Gastrocnemius medialis (tissue), 4 donors: Measurements from ENCODE around the gene DUSP1. TPM values are rescaled to one million over a fixed set of nuclear protein-coding genes. Genes with fewer than 3 reads are reported as not detected.

Experiments
- ATAC-seq, 2 donors: fragments of 150-250 bp; one replicate each; pipeline ENCODE4 v1.9.1; 2016
- DNase-seq, 2 donors: peaks; one replicate each; pipeline ENCODE4 v3.0.0-alpha.2; 2019
- H3K27ac ChIP-seq, 4 donors: fragments of 200-600 bp; sonication (generic); 1 replicate in 1 of 4; 2 replicates in 3 of 4; pipeline ENCODE4 v1.5.1; 2016 to 2018; ENCODE audit warnings: mild to moderate bottlenecking in 2 of 4, moderate library complexity in 1 of 4
- H3K27me3 ChIP-seq, 3 donors: fragments of 200-600 bp; sonication (generic) in 2 of 3; 1 replicate in 1 of 3; 2 replicates in 2 of 3; pipeline versions ENCODE4 v1.5.1 to v1.6.0; 2016 to 2019; ENCODE audit warnings: mild to moderate bottlenecking in 1 of 3, moderate library complexity in 1 of 3
- H3K36me3 ChIP-seq, 2 donors: fragments of 200-600 bp; sonication (generic) in 1 of 2; one replicate each; pipeline ENCODE4 v1.5.1; 2017 to 2018
- H3K4me1 ChIP-seq, 2 donors: fragments of 200-600 bp; sonication (generic) in 1 of 2; one replicate each; pipeline ENCODE4 v1.5.1; 2016 to 2017; ENCODE audit warnings: mild to moderate bottlenecking in 2 of 2
- H3K4me3 ChIP-seq, 4 donors: fragments of 200-600 bp; sonication (generic) in 3 of 4; 1 replicate in 1 of 4; 2 replicates in 3 of 4; pipeline ENCODE4 v1.5.1; 2016 to 2019; ENCODE audit warnings: mild to moderate bottlenecking in 2 of 4
- H3K9me3 ChIP-seq, 3 donors: fragments of 200-600 bp; sonication (generic) in 2 of 3; 1 replicate in 1 of 3; 2 replicates in 2 of 3; pipeline ENCODE4 v1.5.1; 2016 to 2019
- POLR2A ChIP-seq, 2 donors: fragments of 450-650 bp; IDR thresholded peaks; one replicate each; pipeline ENCODE4 v1.6.1; 2017; ENCODE audit warnings: antibody characterized with exemption in 2 of 2, mild to moderate bottlenecking in 2 of 2, moderate library complexity in 2 of 2
- in situ Hi-C, 4 donors: fragments of 200-750 bp; cut with MboI; loops; one replicate each; pipeline versions ENCODE4 v1.15.0 to v1.8.0; 2017; ENCODE audit warnings: low sequenced_read_pairs in 4 of 4
- intact Hi-C: fragments of 100-400 bp; cut with DNase I; formaldehyde crosslinking; loops from one replicate; pipeline ENCODE4 v1.15.1; 2023; ENCODE audit warnings: low total_unique reads
- total RNA-seq, 4 donors: library from RNA; depleted of rRNA; stranded (reverse); fragments of >200 nt; gene quantifications; one replicate each; pipeline versions ENCODE4 v1.1.0 to v1.2.3, GENCODE V29; 2016
- TF ChIP-seq, protein P1 (sequence below), 5 experiments: fragments of 450-650 bp in 3 of 5; fragments of 200-600 bp in 2 of 5; sonication (generic) in 2 of 5; IDR thresholded peaks in 4 of 5; conservative IDR thresholded peaks in 1 of 5; 1 replicate in 4 of 5; 2 replicates in 1 of 5; pipeline ENCODE4 v1.5.1; 2016 to 2019; ENCODE audit warnings: antibody characterized with exemption in 5 of 5, mild to moderate bottlenecking in 3 of 5, moderate library complexity in 3 of 5

DUSP1 gene
- total RNA-seq, 4 donors from 2014 or later = 345 to 1,004 (median 793) TPM

DNA sequence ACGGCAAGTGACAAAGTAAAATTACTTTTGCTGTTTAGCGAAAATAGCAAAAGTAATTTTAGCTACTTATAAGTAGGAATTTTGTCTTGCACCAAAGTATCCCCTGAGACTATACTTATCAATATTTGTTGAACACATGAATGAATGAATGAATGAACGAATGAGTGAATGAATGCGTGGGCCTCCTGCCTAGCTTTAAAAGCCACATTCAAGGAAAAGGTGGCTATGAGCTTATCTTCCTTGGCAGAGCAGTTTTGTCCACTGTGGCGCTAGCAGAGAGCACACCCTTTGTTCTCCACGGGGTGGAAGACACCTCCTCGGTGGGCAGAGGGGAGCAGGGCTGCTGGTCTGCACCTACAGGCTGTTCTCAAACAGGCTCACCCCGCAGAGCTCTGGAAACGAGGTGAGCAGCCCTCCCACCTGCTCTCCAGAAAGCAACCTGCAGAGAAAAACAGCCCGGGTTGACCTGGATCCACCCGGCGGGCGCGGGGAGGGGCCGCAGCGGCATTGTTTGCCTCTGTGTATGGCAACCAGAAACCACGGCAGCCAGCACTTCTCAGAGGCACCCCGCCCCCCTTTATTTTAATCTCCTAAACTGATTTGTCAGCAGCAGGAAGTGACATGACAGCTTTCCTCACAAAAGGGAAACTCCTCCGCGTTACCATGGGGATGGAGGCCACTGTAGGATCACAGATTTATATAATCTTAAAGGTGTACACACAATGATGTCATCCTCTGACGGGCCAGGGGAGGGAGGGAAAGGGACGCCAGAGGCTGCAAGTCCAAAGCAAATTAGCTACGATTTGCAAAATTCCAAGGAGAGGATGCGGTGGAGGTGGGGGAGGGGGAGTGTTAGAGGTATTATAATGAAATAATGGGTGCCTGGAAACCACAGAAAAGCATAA, 5.9 kb downstream of the DUSP1 start:
- in situ Hi-C loops (loop anchor here in 2 of 4 donors (5.0 kb wide), 1 partner anchor 102 kb away; no protein-coding TSS in a partner anchor), intact Hi-C loops (loop anchor here (5.0 kb wide), 1 partner anchor 33 kb away; no protein-coding TSS in a partner anchor)
- peaks cover 19 to 22% of the 10 kb centered on the region in 2 donors for H3K4me1 ChIP-seq
- H3K27me3 ChIP-seq = no peaks in the 10 kb centered on the region
- no peak for TF ChIP-seq POLR2A (IDR thresholded peaks at IDR 0.05)
- TF ChIP-seq, protein P1, sequence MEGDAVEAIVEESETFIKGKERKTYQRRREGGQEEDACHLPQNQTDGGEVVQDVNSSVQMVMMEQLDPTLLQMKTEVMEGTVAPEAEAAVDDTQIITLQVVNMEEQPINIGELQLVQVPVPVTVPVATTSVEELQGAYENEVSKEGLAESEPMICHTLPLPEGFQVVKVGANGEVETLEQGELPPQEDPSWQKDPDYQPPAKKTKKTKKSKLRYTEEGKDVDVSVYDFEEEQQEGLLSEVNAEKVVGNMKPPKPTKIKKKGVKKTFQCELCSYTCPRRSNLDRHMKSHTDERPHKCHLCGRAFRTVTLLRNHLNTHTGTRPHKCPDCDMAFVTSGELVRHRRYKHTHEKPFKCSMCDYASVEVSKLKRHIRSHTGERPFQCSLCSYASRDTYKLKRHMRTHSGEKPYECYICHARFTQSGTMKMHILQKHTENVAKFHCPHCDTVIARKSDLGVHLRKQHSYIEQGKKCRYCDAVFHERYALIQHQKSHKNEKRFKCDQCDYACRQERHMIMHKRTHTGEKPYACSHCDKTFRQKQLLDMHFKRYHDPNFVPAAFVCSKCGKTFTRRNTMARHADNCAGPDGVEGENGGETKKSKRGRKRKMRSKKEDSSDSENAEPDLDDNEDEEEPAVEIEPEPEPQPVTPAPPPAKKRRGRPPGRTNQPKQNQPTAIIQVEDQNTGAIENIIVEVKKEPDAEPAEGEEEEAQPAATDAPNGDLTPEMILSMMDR (IDR thresholded peaks at IDR 0.05 in 4 of 5, conservative IDR thresholded peaks at IDR 0.05 in 1 of 5) = peak in 2 of 5 experiments; percentile 14 to 28
- H3K27ac ChIP-seq = peak overlapping the region; percentile 96 to 99 (median 96)
- H3K4me3 ChIP-seq = peak overlapping the region; percentile 66 to 98 (median 83)
- no peaks in the 10 kb centered on the region for H3K9me3 ChIP-seq
- DNase-seq (peak; percentile 91 to 95), ATAC-seq (peak; percentile 53 to 60)
- H3K36me3 ChIP-seq = peaks cover 17 to 27% of the 10 kb centered on the region in 2 donors

DNA sequence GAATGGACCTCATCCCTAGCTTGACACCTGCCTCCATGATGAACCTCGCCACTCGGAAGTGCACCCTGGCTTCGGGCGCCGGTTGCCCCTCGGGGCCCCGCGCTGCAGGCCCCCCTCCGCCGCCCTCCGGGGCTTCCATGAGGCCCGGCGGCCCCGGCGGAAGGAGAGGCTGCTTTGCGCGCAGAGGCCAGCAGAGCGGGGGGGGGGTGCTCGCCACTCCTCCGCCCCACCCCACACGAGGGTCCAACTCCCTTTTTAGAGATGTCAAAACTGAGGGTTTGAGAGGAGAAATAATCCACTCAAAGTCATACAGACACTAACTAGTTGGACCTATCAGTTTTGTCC, 7.9 kb downstream of the DUSP1 start:
- H3K4me1 ChIP-seq = peaks cover 19 to 22% of the 10 kb centered on the region in 2 donors
- H3K36me3 ChIP-seq = peaks cover under 1 to 7% of the 10 kb centered on the region in 2 donors
- ATAC-seq = no peak
- H3K27ac ChIP-seq = no peak overlapping the region
- in situ Hi-C loops = no loop called here
- no peak for TF ChIP-seq POLR2A (IDR thresholded peaks at IDR 0.05)
- TF ChIP-seq, protein P1 (IDR thresholded peaks at IDR 0.05 in 4 of 5, conservative IDR thresholded peaks at IDR 0.05 in 1 of 5) = no peak
- no peaks in the 10 kb centered on the region for H3K27me3 ChIP-seq
- DNase-seq = no peak
- H3K9me3 ChIP-seq = no peaks in the 10 kb centered on the region
- no peak overlapping the region for H3K4me3 ChIP-seq
- intact Hi-C loops = no loop called here

- intact Hi-C loops (no loop called here), in situ Hi-C loops (no loop called here)
- Histone ChIP-seq H3K27ac (no peak overlapping the region), H3K4me1 (peaks cover 19 to 22% of the 10 kb centered on the region in 2 donors), H3K36me3 (peaks cover 0 to under 1% of the 10 kb centered on the region in 2 donors), H3K4me3 (no peak overlapping the region), H3K27me3 (no peaks in the 10 kb centered on the region), H3K9me3 (no peaks in the 10 kb centered on the region)
- DNase-seq (no peak), ATAC-seq (no peak)
- TF ChIP-seq, protein P1 (IDR thresholded peaks at IDR 0.05 in 4 of 5, conservative IDR thresholded peaks at IDR 0.05 in 1 of 5) = no peak
- no peak for TF ChIP-seq POLR2A (IDR thresholded peaks at IDR 0.05)
These were observed 8.5 kb downstream of the DUSP1 start for GRCh38 chr5:172762214-172763119.

- Histone ChIP-seq H3K4me3 (no peak overlapping the region), H3K36me3 (no peaks in the 10 kb centered on the region), H3K9me3 (no peaks in the 10 kb centered on the region), H3K4me1 (peaks cover 12 to 14% of the 10 kb centered on the region in 2 donors), H3K27me3 (no peaks in the 10 kb centered on the region), H3K27ac (no peak overlapping the region)
- intact Hi-C loops (no loop called here), in situ Hi-C loops (no loop called here)
- ATAC-seq = no peak
- TF ChIP-seq, protein P1 (IDR thresholded peaks at IDR 0.05 in 4 of 5, conservative IDR thresholded peaks at IDR 0.05 in 1 of 5) = no peak
- no peak for TF ChIP-seq POLR2A (IDR thresholded peaks at IDR 0.05)
- no peak for DNase-seq
These were observed 10.0 kb downstream of the DUSP1 start for GRCh38 chr5:172760959-172761358.
